Glomerular endothelial cell (primary cell): Measurements from ENCODE around the gene GPX8. TPM values are rescaled to one million over a fixed set of nuclear protein-coding genes. Genes with fewer than 3 reads are reported as not detected.

Source experiments
- DNase-seq: peaks from one replicate; pipeline ENCODE4 v3.0.0-alpha.2; 2011; ENCODE audit warnings: low read depth, low spot score; ENCODE audit errors: extremely low read depth
- total RNA-seq: library from RNA; depleted of rRNA; stranded (reverse); fragments of >200 nt; gene quantifications from 2 replicates; pipeline ENCODE4 v1.2.3, GENCODE V29; 2015

GPX8 gene
- total RNA-seq, 1 donor from 2014 or later = 89.8 TPM

DNA sequence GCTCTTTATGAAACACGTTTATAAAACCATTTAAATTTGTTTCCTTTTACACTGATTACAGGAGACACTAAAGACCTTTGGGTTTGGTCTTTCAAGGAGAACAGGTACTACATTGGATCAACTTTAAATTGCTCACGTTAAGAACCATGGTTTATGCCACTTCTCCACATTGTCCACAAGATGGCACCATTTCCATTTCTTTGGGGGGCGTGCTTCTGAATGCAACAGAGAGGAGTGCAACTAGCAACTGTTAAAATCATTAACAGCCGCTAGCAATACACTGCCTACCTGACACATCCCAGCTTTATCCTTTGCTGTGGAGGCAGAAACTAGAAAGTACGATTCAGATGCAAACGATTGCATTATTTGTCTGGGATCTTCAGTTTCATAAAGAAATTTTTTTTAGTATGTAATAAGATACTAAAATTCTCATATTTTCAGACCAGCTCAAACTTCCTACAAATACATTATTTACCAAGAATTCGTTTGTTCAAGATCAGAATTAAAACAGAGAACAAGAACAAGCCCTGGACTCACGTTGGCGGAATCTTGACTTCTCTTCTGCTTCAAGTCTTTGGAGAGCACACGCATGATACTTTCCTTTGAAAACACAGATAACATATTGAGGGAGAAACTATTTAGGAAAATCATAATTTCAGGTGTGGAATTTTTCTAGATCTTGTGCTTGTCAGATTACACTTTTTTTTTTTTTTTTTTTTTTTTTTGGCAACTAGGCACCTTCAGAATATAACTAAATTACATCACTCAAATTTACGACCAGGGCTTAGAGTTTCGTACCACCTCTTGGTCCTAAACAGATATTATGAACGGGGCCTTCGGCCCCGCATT lies 12.3 kb downstream of the GPX8 start:
- peak; percentile 56 for DNase-seq

- no peak for DNase-seq
Observed at GRCh38 chr5:55172937-55173686, 13.1 kb downstream of the GPX8 start, which contains the start of gene CDC20B. Gene CDC20B (minus strand): TSS chr5:55173177. CDS start chr5:55173000, 177 bp downstream.

DNA sequence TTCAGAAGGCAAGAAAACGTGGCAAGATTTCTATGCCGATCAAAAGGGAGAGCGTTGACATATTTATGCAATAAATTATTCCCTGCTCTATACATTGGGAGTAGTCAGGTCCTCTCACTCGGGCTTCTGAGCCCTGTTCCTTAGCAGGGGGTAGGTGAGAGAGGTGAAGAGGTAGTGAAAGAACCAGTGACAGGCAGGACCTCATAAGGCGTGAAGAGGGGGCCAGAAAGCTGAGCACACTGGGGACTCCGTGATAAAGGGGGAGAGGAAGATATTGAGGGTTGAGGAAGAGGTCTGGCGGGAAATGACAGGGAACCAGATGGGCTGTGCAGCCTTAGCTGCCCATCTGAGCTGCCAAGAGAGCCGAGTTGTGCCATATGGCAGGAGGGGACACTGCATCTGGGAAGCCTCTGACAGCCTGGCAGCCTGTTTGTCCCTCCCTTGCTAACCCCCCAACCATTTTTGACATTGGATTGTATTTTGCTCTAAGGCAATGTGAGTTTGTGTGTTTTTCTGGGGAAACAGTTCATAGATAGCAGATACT lies 13.8 kb downstream of the GPX8 start:
- DNase-seq = no peak

DNA sequence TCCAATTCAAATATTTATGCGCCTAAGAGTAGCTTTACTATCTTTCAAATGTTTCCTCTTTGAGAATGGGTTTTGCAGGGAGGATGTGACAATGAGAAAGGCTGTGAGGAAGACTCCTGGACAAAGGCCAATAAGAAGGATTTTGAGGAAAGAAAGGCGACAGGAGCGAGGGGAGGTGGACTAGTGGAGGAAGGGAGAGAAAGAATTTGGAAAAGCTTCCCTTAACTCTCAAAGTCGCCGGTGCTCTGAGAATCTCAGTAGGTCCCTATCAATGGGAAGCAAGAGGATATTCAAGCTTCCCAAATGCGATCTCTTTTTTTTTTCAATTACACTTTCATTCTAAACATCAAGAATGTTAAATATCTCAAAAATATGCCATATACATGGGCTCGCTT lies 15.8 kb downstream of the GPX8 start:
- no peak for DNase-seq

GRCh38 chr5:55176176-55176818 lies 16.3 kb downstream of the GPX8 start:
- DNase-seq = no peak

GRCh38 chr5:55177078-55177477 lies 17.1 kb downstream of the GPX8 start:
- no peak for DNase-seq

GRCh38 chr5:55180016-55180415 lies 20.0 kb downstream of the GPX8 start:
- no peak for DNase-seq

GRCh38 chr5:55187370-55187769 lies 27.4 kb downstream of the GPX8 start:
- DNase-seq = no peak

DNA sequence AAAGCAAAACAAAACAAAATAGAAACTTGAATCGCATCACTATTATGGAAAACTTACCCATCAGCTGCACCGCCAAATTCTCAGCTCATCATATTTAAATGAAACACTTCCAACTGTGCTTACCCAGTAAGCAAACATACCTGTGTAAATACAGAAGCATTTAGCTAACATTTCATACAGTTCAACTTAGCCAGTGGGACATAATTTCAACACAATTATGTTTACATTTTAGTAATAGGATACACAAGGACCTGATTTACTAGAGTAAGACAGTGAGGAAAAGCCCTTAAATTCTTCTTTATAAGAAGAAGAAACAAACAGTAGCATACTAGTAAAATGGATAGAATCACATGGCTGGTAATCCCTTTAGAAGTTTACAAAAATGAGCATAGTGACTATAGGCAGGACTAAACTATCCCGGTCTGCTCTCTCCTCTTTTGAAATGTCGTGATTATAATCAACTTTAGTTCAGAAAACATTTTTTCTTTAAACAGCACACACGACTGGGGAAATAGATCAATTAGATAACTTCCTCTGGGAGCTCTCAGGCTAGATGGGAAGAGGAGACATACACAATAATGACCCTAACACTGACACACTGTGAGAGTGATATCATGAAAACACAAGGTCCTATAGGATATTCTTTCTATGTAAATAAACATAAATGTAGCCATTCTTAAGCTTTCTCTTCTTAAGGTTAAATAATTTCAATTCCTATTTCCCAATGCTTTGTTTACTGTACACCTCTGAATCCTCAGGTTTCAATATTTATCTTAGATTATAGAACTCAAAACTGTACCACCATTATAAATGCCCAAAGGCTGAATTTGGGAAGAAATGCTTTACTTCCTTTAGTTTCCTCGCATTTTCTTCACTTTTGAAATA lies 28.9 kb downstream of the GPX8 start:
- DNase-seq = no peak

DNA sequence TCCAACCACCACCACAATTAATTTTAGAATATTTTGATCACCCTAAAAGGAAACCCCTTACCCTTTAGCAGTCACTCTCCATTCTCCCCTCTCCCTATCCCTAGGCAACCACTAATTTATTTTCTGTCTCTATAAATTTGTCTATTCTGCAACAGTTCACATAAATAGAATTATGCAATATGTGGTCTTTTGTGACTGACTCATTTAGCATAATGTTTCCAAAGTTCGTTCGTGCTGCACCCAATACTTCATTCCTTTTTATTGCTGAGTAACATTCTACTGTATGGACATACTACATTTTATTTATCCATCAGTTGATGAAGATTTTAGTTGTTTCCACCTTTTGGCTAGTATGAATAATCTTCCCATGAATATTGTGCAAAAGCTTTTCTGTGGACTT lies 31.2 kb downstream of the GPX8 start:
- DNase-seq = no peak

DNA sequence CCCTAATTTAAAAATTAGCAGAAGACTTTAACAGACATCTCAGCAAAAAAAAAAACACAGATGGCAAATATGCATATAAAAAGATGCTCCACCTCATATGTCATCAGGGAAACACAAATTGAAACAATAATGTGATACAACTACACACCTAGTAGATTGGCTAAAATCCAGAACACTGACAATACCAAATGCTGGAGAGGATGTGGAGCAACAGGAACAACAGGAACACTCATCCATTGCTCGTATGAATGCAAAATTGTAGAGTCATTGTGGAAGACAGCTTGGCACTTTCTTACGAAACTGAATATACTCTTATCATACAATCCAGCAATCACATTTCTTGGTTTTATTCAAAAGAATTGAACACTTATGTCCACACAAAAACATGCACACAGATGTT lies 45.0 kb downstream of the GPX8 start:
- DNase-seq = no peak

- no peak for DNase-seq
Observed at GRCh38 chr5:55211184-55211874, 51.4 kb downstream of the GPX8 start.

Other genes starting within 250 kb of the GPX8 start
- gene ESM1, start 174.6 kb upstream of the GPX8 start, total RNA-seq = 188 and 285 TPM in 2 replicates
- gene GZMK, start 135.9 kb upstream of the GPX8 start, total RNA-seq = not detected in 2 replicates
- gene GZMA, start 57.5 kb upstream of the GPX8 start, total RNA-seq = not detected in 2 replicates
- gene CDC20B, start 13.0 kb downstream of the GPX8 start, total RNA-seq = 0.23 TPM in 1 of 2 replicates, not detected in the other
- gene MCIDAS, start 67.1 kb downstream of the GPX8 start, total RNA-seq = not detected in 2 replicates
- gene CCNO, start 73.4 kb downstream of the GPX8 start, total RNA-seq = 0.10 and 0.70 TPM in 2 replicates
- gene DHX29, start 147.5 kb downstream of the GPX8 start, total RNA-seq = 18.9 and 23.2 TPM in 2 replicates
- 32.1 and 49.4 TPM in 2 replicates for gene MTREX, start 147.8 kb downstream of the GPX8 start, total RNA-seq